GM12864 (cell line): Measurements from ENCODE around the gene ACP6.
A peak's percentile ranks its signal among the peaks of the same experiment; 100 is the strongest.

Experiments used
- DNase-seq: peaks from one replicate; pipeline ENCODE4 v3.0.0-alpha.2; 2011; ENCODE audit warnings: low read depth
- H3K4me3 ChIP-seq: 2 replicates; pipeline ENCODE4 v1.5.1; 2011; ENCODE audit warnings: mild to moderate bottlenecking, low read depth, low read length, control low read depth
- CTCF ChIP-seq: IDR thresholded peaks from 2 replicates; pipeline ENCODE4 v1.5.1; 2011; ENCODE audit warnings: low read depth, mild to moderate bottlenecking, moderate library complexity, low read length, control low read depth, inconsistent platforms; ENCODE audit errors: missing control alignments

Gene ACP6

GRCh38 chr1:147628441-147628840, 41.9 kb downstream of the ACP6 start:
- no peak for DNase-seq
- no peak overlapping the region for H3K4me3 ChIP-seq
- no peak for TF ChIP-seq CTCF

- peak; percentile 93 for TF ChIP-seq CTCF
- no peak overlapping the region for H3K4me3 ChIP-seq
- DNase-seq, result peak; percentile 16
Measured at GRCh38 chr1:147627435-147628110, 42.8 kb downstream of the ACP6 start.

DNA sequence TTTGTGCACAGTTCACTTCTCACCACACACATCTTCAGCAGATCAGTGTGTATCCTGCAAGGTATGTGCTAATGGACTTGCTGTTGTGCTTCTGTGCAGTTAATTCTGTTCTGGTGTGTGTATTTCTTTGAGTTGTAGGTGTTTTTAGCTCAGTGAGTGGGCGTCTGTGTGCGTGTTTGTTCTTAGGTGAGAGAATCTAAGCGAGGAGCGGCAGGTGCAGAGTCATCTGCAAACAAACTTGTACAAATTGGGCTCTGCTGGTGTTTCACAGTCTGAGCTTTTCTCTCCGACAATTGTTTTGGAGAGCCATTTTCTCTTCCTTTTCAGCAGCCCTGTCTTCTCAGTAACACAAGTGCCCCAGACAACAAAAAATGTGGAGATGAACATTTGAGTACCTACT, 43.6 kb downstream of the ACP6 start:
- no peak for DNase-seq
- no peak for TF ChIP-seq CTCF

GRCh38 chr1:147626291-147626690, 44.0 kb downstream of the ACP6 start:
- TF ChIP-seq CTCF, result no peak
- DNase-seq, result no peak
- H3K4me3 ChIP-seq, result no peak overlapping the region

More for the DNA sequence above, 43.6 kb downstream of the ACP6 start:
- H3K4me3 ChIP-seq, result no peak overlapping the region

GRCh38 chr1:147625362-147625995, 44.8 kb downstream of the ACP6 start:
- TF ChIP-seq CTCF, result no peak
- H3K4me3 ChIP-seq, result no peak overlapping the region
- DNase-seq, result no peak

GRCh38 chr1:147624529-147624928, 45.8 kb downstream of the ACP6 start:
- no peak for TF ChIP-seq CTCF
- H3K4me3 ChIP-seq, result no peak overlapping the region
- DNase-seq, result no peak

DNA sequence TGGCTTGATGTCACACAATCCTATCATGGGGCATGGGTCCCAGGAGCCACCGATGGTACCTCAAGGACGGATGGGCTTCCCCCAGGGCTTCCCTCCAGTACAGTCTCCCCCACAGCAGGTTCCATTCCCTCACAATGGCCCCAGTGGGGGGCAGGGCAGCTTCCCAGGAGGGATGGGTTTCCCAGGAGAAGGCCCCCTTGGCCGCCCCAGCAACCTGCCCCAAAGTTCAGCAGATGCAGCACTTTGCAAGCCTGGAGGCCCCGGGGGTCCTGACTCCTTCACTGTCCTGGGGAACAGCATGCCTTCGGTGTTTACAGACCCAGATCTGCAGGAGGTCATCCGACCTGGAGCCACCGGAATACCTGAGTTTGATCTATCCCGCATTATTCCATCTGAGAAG, 46.3 kb downstream of the ACP6 start:
- TF ChIP-seq CTCF, result no peak
- DNase-seq, result no peak
- no peak overlapping the region for H3K4me3 ChIP-seq
